ENCODE results near the gene DNM3.

The DNM3 gene

DNA sequence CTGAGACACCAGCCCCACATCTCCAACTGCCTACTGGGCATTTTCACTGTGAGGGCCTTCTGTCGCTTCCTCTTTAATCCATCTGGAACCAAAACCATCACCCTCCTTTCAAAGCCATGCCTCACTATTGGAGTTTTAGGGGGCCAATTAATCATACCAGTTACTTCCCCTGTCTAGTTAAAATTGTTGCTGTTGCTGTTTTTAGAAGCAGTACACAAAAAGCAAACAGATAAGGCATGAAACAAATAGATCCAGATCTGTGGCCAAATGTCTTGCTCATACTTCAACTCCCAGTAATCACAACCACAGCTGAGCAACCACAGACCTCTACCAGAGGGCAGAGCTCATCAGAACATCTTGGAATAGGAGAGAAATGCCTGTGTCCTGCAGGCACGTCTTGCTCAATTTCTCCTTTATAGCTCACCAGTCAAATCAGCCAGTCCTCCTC lies 445.4 kb downstream of the DNM3 start:
- TF ChIP-seq, protein P1, sequence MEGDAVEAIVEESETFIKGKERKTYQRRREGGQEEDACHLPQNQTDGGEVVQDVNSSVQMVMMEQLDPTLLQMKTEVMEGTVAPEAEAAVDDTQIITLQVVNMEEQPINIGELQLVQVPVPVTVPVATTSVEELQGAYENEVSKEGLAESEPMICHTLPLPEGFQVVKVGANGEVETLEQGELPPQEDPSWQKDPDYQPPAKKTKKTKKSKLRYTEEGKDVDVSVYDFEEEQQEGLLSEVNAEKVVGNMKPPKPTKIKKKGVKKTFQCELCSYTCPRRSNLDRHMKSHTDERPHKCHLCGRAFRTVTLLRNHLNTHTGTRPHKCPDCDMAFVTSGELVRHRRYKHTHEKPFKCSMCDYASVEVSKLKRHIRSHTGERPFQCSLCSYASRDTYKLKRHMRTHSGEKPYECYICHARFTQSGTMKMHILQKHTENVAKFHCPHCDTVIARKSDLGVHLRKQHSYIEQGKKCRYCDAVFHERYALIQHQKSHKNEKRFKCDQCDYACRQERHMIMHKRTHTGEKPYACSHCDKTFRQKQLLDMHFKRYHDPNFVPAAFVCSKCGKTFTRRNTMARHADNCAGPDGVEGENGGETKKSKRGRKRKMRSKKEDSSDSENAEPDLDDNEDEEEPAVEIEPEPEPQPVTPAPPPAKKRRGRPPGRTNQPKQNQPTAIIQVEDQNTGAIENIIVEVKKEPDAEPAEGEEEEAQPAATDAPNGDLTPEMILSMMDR (IDR thresholded peaks at IDR 0.05; ENCODE audit: extremely low read depth, insufficient read depth, missing control alignments), result no peak
- in situ Hi-C loops (cut with MboI; ENCODE audit: low pct_unique_long_range_greater_than_20kb, low sequenced_read_pairs, unreplicated experiment), result no loop called here
- DNase-seq (ENCODE audit: low spot score), result no peak

DNA sequence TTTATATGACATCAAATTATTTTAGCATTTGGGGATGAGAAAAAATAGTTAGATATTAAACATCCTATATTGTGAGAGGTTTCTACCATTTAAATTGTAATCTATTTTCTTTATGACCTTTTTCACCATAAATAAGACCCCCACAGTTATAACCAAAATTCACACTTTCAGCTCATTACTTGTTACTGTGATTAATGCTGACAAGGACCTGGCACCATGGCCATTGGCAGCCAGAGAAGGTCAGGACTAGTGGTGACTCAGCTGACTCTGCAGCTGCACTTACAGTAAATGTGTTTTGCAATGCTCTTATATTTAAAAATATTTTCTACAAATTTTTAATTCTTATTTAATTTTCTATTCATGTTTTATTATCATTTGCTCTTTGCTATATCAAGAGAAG lies 445.9 kb downstream of the DNM3 start:
- no peak for DNase-seq (ENCODE audit: low spot score)
- TF ChIP-seq, protein P1 (IDR thresholded peaks at IDR 0.05; ENCODE audit: extremely low read depth, insufficient read depth, missing control alignments), result no peak
- in situ Hi-C loops (cut with MboI; ENCODE audit: low pct_unique_long_range_greater_than_20kb, low sequenced_read_pairs, unreplicated experiment), result no loop called here

DNA sequence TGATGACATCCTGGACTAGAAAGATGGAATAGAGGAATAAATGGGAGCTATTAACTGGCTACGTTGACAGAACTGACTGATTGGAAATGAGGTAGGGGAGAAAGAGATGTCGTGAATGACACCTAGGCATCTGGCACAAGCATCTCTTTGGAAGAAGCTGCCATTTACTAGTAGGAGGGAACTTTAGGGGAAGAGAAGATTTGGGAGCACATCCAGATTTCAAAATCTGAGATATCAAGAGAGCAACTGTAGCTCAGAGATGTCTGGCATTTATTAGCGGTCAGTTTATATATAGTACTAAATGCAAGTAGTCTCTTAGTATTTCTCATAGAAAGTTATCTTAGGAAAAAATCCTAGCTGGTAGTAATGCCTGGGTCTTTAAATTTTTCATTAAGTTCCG lies 447.3 kb downstream of the DNM3 start:
- no peak for DNase-seq (ENCODE audit: low spot score)
- in situ Hi-C loops (cut with MboI; ENCODE audit: low pct_unique_long_range_greater_than_20kb, low sequenced_read_pairs, unreplicated experiment), result no loop called here
- TF ChIP-seq, protein P1 (IDR thresholded peaks at IDR 0.05; ENCODE audit: extremely low read depth, insufficient read depth, missing control alignments), result no peak

DNA sequence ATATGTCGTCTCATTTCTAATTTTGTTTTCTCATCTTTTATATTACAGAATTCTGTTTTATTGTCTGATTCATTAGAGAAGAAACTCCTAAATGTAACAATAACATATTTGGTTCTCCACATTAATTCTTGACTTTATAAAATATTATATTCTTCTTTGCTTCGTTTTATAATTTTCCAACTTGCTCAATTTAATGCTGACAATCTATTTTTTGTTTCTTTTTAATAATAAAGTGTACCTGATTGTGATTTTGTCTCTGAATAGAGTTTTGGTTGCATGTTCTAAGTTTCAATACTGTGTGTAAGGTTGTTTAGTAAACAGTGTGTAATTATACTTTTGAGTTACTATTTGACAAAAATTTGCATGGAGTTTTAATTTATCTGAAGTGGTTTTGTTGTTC lies 448.1 kb downstream of the DNM3 start:
- in situ Hi-C loops (cut with MboI; ENCODE audit: low pct_unique_long_range_greater_than_20kb, low sequenced_read_pairs, unreplicated experiment), result no loop called here
- DNase-seq (ENCODE audit: low spot score), result no peak
- TF ChIP-seq, protein P1 (IDR thresholded peaks at IDR 0.05; ENCODE audit: extremely low read depth, insufficient read depth, missing control alignments), result no peak

DNA sequence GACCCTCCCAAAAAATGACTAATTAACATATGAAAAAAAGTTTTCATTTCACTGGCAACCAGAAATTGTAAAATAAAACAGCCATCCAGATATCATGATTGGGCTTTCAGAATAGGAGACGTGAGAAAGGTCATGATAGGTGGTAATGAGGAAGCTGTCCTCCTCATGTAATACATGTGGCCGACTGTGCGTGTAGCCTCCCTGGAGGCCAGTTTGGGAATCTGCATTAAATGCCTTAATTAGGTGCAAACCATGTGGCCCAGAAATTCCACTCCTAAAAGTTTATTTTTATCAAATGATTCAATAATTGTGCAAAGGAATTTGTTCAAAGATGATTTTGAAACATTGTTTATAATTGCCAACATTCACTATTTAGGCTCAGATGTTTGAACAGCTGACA lies 451.5 kb downstream of the DNM3 start:
- DNase-seq (ENCODE audit: low spot score), result no peak
- in situ Hi-C loops (cut with MboI; ENCODE audit: low pct_unique_long_range_greater_than_20kb, low sequenced_read_pairs, unreplicated experiment), result no loop called here
- TF ChIP-seq, protein P1 (IDR thresholded peaks at IDR 0.05; ENCODE audit: extremely low read depth, insufficient read depth, missing control alignments), result no peak

DNA sequence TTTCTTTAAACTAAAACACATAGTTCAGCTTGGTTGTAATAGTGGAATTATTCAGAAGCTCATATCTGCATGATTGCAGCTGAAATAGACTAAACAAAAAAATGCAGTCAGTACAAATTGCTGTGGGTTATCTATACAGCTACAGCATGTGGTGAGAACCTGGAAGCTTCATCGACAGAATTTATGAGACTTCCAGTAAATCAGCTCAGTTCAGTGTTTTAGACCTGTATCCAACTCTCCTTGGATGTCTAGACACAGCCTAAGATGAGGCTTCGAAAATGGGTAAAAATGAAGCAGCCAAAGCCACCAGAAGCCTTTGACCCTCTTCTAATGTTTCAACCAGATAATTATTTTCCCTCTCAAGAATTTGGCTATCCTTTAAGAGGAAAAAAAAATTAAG lies 452.1 kb downstream of the DNM3 start:
- in situ Hi-C loops (cut with MboI; ENCODE audit: low pct_unique_long_range_greater_than_20kb, low sequenced_read_pairs, unreplicated experiment), result no loop called here
- TF ChIP-seq, protein P1 (IDR thresholded peaks at IDR 0.05; ENCODE audit: extremely low read depth, insufficient read depth, missing control alignments), result no peak
- no peak for DNase-seq (ENCODE audit: low spot score)

DNA sequence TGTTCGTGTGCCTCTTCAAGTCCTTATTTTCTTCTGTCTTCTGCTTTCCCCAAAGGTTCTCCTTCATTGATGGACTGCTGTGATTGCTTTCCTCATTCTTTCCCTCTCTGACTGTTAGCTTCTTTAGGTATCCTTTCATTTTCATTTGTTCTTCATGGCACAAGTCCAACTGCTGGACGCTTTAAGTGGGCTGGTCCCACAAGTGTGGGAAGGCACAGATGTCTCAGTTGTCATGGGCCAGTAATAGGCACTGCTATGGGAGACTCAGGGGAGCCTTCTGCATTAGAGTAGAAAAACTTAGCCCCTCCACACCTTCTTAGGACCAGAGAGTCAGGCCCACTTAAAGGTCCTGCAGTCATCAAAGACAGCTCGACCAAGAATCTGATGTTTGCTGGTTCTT lies 456.8 kb downstream of the DNM3 start:
- no peak for DNase-seq (ENCODE audit: low spot score)
- in situ Hi-C loops (cut with MboI; ENCODE audit: low pct_unique_long_range_greater_than_20kb, low sequenced_read_pairs, unreplicated experiment), result no loop called here
- TF ChIP-seq, protein P1 (IDR thresholded peaks at IDR 0.05; ENCODE audit: extremely low read depth, insufficient read depth, missing control alignments), result no peak

Measured in GM13977 (cell line).